Immature natural killer cell (primary cell): ENCODE data around the gene GRID1. TPM values are rescaled to one million over a fixed set of nuclear protein-coding genes. Genes with fewer than 3 reads are reported as not detected.

Source experiments
- DNase-seq, 3 donors: peaks; one replicate each; pipeline ENCODE4 v3.0.0; 2022; ENCODE audit warnings: mixed read lengths in 1 of 3
- H3K27ac Mint-ChIP-seq, 6 donors: one replicate each; pipeline ENCODE4 v1.8.0; 2020; ENCODE audit warnings: mixed read lengths in 6 of 6, mild to moderate bottlenecking in 5 of 6, inconsistent platforms in 4 of 6, moderate library complexity in 3 of 6
- H3K27me3 Mint-ChIP-seq, 3 donors: one replicate each; pipeline ENCODE4 v1.8.0; 2020 to 2021; ENCODE audit warnings: low read depth in 3 of 3, mild to moderate bottlenecking in 3 of 3, mixed read lengths in 3 of 3, moderate library complexity in 3 of 3, inconsistent platforms in 1 of 3
- H3K36me3 Mint-ChIP-seq, 3 donors: one replicate each; pipeline ENCODE4 v1.8.0; 2020; ENCODE audit warnings: mixed read lengths in 3 of 3, inconsistent platforms in 2 of 3, mild to moderate bottlenecking in 2 of 3
- H3K4me1 Mint-ChIP-seq, 2 donors: one replicate each; pipeline ENCODE4 v1.8.0; 2020; ENCODE audit warnings: inconsistent platforms in 2 of 2, mild to moderate bottlenecking in 2 of 2, mixed read lengths in 2 of 2, moderate library complexity in 1 of 2
- H3K4me3 Mint-ChIP-seq, 5 donors: one replicate each; pipeline ENCODE4 v1.8.0; 2020; ENCODE audit warnings: mild to moderate bottlenecking in 5 of 5, mixed read lengths in 5 of 5, inconsistent platforms in 3 of 5, moderate library complexity in 3 of 5
- H3K9me3 Mint-ChIP-seq, 6 donors: one replicate each; pipeline ENCODE4 v1.8.0; 2020; ENCODE audit warnings: mild to moderate bottlenecking in 6 of 6, mixed read lengths in 6 of 6, inconsistent platforms in 4 of 6, moderate library complexity in 3 of 6
- polyA plus RNA-seq, 3 donors: library from polyadenylated mRNA; unstranded; fragments of 300-500 nt; fragmentation: Illumina TruSeq; gene quantifications; one replicate each; pipeline ENCODE4 v1.2.3, GENCODE V29; 2021

The GRID1 gene
- polyA plus RNA-seq, 3 donors from 2014 or later, result not detected

- Mint-ChIP-seq H3K27ac (no peak overlapping the region), H3K4me3 (no peak overlapping the region), H3K36me3 (no peaks in the 10 kb centered on the region), H3K9me3 (peaks cover 0 to 6% (median 4%) of the 10 kb centered on the region in 6 donors), H3K4me1 (no peaks in the 10 kb centered on the region), H3K27me3 (peaks cover 0 to 6% (median 5%) of the 10 kb centered on the region in 3 donors)
- DNase-seq, result no peak
Measured at GRCh38 chr10:85648279-85648754, 718.3 kb downstream of the GRID1 start.

- no peak overlapping the region for H3K27ac Mint-ChIP-seq
- H3K9me3 Mint-ChIP-seq, result peaks cover 0 to 6% (median 3%) of the 10 kb centered on the region in 6 donors
- no peaks in the 10 kb centered on the region for H3K4me1 Mint-ChIP-seq
- peaks cover 0 to 6% (median 4%) of the 10 kb centered on the region in 3 donors for H3K27me3 Mint-ChIP-seq
- no peak for DNase-seq
- H3K36me3 Mint-ChIP-seq, result no peaks in the 10 kb centered on the region
- H3K4me3 Mint-ChIP-seq, result no peak overlapping the region
Measured at GRCh38 chr10:85647741-85648140, 718.9 kb downstream of the GRID1 start.

GRCh38 chr10:85645926-85646711, 720.5 kb downstream of the GRID1 start:
- H3K4me3 Mint-ChIP-seq, result no peak overlapping the region
- no peak overlapping the region for H3K27ac Mint-ChIP-seq
- no peak for DNase-seq
- H3K4me1 Mint-ChIP-seq, result no peaks in the 10 kb centered on the region
- H3K36me3 Mint-ChIP-seq, result no peaks in the 10 kb centered on the region
- peaks cover 0 to 3% (median 2%) of the 10 kb centered on the region in 3 donors for H3K27me3 Mint-ChIP-seq
- peaks cover 0 to 6% (median 3%) of the 10 kb centered on the region in 6 donors for H3K9me3 Mint-ChIP-seq

GRCh38 chr10:85645053-85645452, 721.5 kb downstream of the GRID1 start:
- peaks cover 0 to 6% (median 3%) of the 10 kb centered on the region in 6 donors for H3K9me3 Mint-ChIP-seq
- H3K4me1 Mint-ChIP-seq, result no peaks in the 10 kb centered on the region
- no peak for DNase-seq
- no peak overlapping the region for H3K4me3 Mint-ChIP-seq
- no peak overlapping the region for H3K27ac Mint-ChIP-seq
- peaks cover 0 to 3% (median 2%) of the 10 kb centered on the region in 3 donors for H3K27me3 Mint-ChIP-seq
- no peaks in the 10 kb centered on the region for H3K36me3 Mint-ChIP-seq

- Mint-ChIP-seq H3K36me3 (no peaks in the 10 kb centered on the region), H3K27me3 (peaks cover 0 to 3% (median 2%) of the 10 kb centered on the region in 3 donors)
Measured at GRCh38 chr10:85643845-85644525, 722.6 kb downstream of the GRID1 start.

GRCh38 chr10:85643171-85643844, 723.3 kb downstream of the GRID1 start:
- DNase-seq, result no peak
- no peak overlapping the region for H3K4me3 Mint-ChIP-seq
- H3K27me3 Mint-ChIP-seq, result peaks cover 0 to 2% (median 0%) of the 10 kb centered on the region in 3 donors
- H3K4me1 Mint-ChIP-seq, result no peaks in the 10 kb centered on the region
- H3K36me3 Mint-ChIP-seq, result no peaks in the 10 kb centered on the region
- no peak overlapping the region for H3K27ac Mint-ChIP-seq
- peaks cover 0 to 4% (median 2%) of the 10 kb centered on the region in 6 donors for H3K9me3 Mint-ChIP-seq

More at GRCh38 chr10:85643845-85644525, 722.6 kb downstream of the GRID1 start:
- no peaks in the 10 kb centered on the region for H3K4me1 Mint-ChIP-seq
- peaks cover 0 to 6% (median 3%) of the 10 kb centered on the region in 6 donors for H3K9me3 Mint-ChIP-seq
- no peak overlapping the region for H3K27ac Mint-ChIP-seq
- no peak for DNase-seq
- H3K4me3 Mint-ChIP-seq, result no peak overlapping the region

- H3K27ac Mint-ChIP-seq, result no peak overlapping the region
- no peak for DNase-seq
- peaks cover 0 to 4% (median under 1%) of the 10 kb centered on the region in 6 donors for H3K9me3 Mint-ChIP-seq
- H3K4me3 Mint-ChIP-seq, result no peak overlapping the region
- H3K4me1 Mint-ChIP-seq, result no peaks in the 10 kb centered on the region
- H3K36me3 Mint-ChIP-seq, result no peaks in the 10 kb centered on the region
- H3K27me3 Mint-ChIP-seq, result peaks cover 0 to 2% (median 0%) of the 10 kb centered on the region in 3 donors
Measured at GRCh38 chr10:85642421-85643170, 724.0 kb downstream of the GRID1 start.

- Mint-ChIP-seq H3K4me3 (no peak overlapping the region), H3K4me1 (no peaks in the 10 kb centered on the region), H3K9me3 (peaks cover 0 to 4% (median 1%) of the 10 kb centered on the region in 6 donors), H3K27me3 (peaks cover 0 to 2% (median 0%) of the 10 kb centered on the region in 3 donors), H3K27ac (no peak overlapping the region), H3K36me3 (no peaks in the 10 kb centered on the region)
- no peak for DNase-seq
Measured at GRCh38 chr10:85642082-85642420, 724.5 kb downstream of the GRID1 start.

GRCh38 chr10:85641479-85642009, 725.1 kb downstream of the GRID1 start:
- no peak for DNase-seq
- no peaks in the 10 kb centered on the region for H3K4me1 Mint-ChIP-seq
- H3K27ac Mint-ChIP-seq, result no peak overlapping the region
- H3K9me3 Mint-ChIP-seq, result peaks cover 0 to 4% (median 0%) of the 10 kb centered on the region in 6 donors
- H3K36me3 Mint-ChIP-seq, result no peaks in the 10 kb centered on the region
- peaks cover 0 to 2% (median 0%) of the 10 kb centered on the region in 3 donors for H3K27me3 Mint-ChIP-seq
- H3K4me3 Mint-ChIP-seq, result no peak overlapping the region

- no peak overlapping the region for H3K27ac Mint-ChIP-seq
- H3K27me3 Mint-ChIP-seq, result peaks cover 0 to under 1% (median 0%) of the 10 kb centered on the region in 3 donors
- no peaks in the 10 kb centered on the region for H3K36me3 Mint-ChIP-seq
- DNase-seq, result no peak
- peaks cover 0 to 7% (median 0%) of the 10 kb centered on the region in 6 donors for H3K9me3 Mint-ChIP-seq
- H3K4me3 Mint-ChIP-seq, result no peak overlapping the region
- no peaks in the 10 kb centered on the region for H3K4me1 Mint-ChIP-seq
Measured at GRCh38 chr10:85638797-85639196, 727.8 kb downstream of the GRID1 start.

- no peak for DNase-seq
Measured at GRCh38 chr10:85635650-85636049, 730.9 kb downstream of the GRID1 start.

GRCh38 chr10:85624511-85624910, 742.1 kb downstream of the GRID1 start:
- H3K27me3 Mint-ChIP-seq, result peaks cover 0 to 4% (median 0%) of the 10 kb centered on the region in 3 donors
- no peaks in the 10 kb centered on the region for H3K4me1 Mint-ChIP-seq
- H3K27ac Mint-ChIP-seq, result no peak overlapping the region
- no peak for DNase-seq
- no peaks in the 10 kb centered on the region for H3K36me3 Mint-ChIP-seq
- peaks cover 0 to 2% (median 0%) of the 10 kb centered on the region in 6 donors for H3K9me3 Mint-ChIP-seq
- H3K4me3 Mint-ChIP-seq, result no peak overlapping the region

More at GRCh38 chr10:85635650-85636049, 730.9 kb downstream of the GRID1 start:
- Mint-ChIP-seq H3K4me1 (no peaks in the 10 kb centered on the region), H3K27me3 (peaks cover 0 to 2% (median 1%) of the 10 kb centered on the region in 3 donors), H3K4me3 (no peak overlapping the region), H3K36me3 (no peaks in the 10 kb centered on the region), H3K9me3 (peaks cover 0 to 11% (median 0%) of the 10 kb centered on the region in 6 donors), H3K27ac (no peak overlapping the region)

GRCh38 chr10:85623758-85624157, 742.8 kb downstream of the GRID1 start:
- Mint-ChIP-seq H3K9me3 (peaks cover 0 to 2% (median 0%) of the 10 kb centered on the region in 6 donors), H3K27me3 (peaks cover 3 to 4% (median 4%) of the 10 kb centered on the region in 3 donors), H3K4me3 (no peak overlapping the region), H3K27ac (no peak overlapping the region), H3K36me3 (no peaks in the 10 kb centered on the region), H3K4me1 (no peaks in the 10 kb centered on the region)
- DNase-seq, result no peak
